Activated naive CD4-positive, alpha-beta T cell treated with anti-CD3 and anti-CD28 coated beads, Interleukin-2, amount 10 ng/mL, durations not matched to agents 7 days and 5 days (primary cell): ENCODE measurements around the gene LAMC1.

ENCODE experiments used
- CTCF ChIA-PET: fragments of 350-600 bp; sonication (Branson Sonifier 250); formaldehyde crosslinking; loops from one replicate; lab custom pipeline; 2021; ENCODE audit warnings: antibody characterized with exemption; lab: Charles Lee
- DNase-seq: peaks from one replicate; pipeline ENCODE4 v3.0.0-alpha.2; 2020
- H3K27ac Mint-ChIP-seq: one replicate; pipeline ENCODE4 v1.8.0; 2021; ENCODE audit warnings: mild to moderate bottlenecking, moderate library complexity, mixed read lengths
- H3K27me3 Mint-ChIP-seq: one replicate; pipeline ENCODE4 v1.8.0; 2021; ENCODE audit warnings: mild to moderate bottlenecking, mixed read lengths
- H3K36me3 Mint-ChIP-seq: one replicate; pipeline ENCODE4 v1.8.0; 2021; ENCODE audit warnings: mixed read lengths
- H3K4me1 Mint-ChIP-seq: one replicate; pipeline ENCODE4 v1.8.0; 2021; ENCODE audit warnings: mixed read lengths
- H3K4me3 Mint-ChIP-seq: one replicate; pipeline ENCODE4 v1.8.0; 2021; ENCODE audit warnings: mild to moderate bottlenecking, moderate library complexity, mixed read lengths
- H3K9me3 Mint-ChIP-seq: one replicate; pipeline ENCODE4 v1.8.0; 2021; ENCODE audit warnings: mixed read lengths

Gene LAMC1

DNA sequence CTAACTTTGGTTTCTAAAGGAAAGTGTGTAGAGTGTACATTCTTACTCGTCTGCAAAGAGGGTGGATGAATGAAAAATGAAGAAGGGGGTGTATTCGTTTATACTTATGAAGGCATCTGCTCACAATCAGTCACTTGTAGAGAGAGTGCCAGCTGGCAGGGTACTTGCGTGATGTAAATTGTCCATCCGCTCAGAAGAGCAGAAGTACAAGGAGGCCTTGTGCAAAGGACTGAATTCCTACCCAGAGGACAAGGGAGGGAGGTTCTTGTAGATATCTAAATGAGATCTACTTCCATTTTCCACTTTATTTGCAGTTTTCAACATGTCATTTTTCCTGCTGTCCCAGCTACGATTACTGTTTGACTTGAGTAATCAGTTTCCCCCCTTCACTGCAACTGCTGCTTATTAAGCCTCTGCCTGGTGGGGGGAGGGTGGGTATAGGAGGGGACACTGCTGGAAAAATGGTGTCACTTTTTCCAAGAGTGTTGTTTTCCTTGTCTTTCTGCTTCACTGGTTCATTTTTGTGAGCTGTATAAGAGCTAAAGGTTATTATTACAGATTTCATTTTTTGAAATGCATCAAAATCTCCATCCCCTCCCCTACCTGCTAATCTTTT lies 67.3 kb downstream of the LAMC1 start:
- Mint-ChIP-seq H3K27me3 (peaks cover 12% of the 10 kb centered on the region), H3K4me1 (no peaks in the 10 kb centered on the region), H3K27ac (no peak overlapping the region), H3K9me3 (no peaks in the 10 kb centered on the region), H3K36me3 (no peaks in the 10 kb centered on the region), H3K4me3 (no peak overlapping the region)
- CTCF ChIA-PET = interaction anchor here (1.3 kb wide), 1 partner anchor 19 kb away, joined by 3 read pairs; no protein-coding TSS in a partner anchor
- no peak for DNase-seq

DNA sequence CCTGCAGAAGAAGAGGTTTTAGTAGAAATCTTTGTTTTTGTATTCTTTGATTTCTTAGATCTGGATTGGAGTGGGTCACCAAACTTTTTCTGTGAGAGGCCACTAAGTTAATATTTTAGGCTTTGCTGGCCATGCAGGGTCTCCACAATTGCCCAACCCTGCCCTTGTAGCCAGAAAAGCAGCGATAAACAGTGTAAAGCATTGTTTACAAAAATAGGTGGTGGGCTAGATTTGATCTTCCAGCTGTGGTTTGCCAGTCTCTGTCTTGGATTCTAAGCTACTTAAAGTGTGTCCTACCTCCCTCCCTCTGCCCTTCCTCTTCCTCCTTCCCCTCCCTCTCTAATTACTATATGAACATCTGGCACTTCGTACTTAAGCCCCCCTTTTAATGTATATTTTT lies 68.0 kb downstream of the LAMC1 start:
- CTCF ChIA-PET = no interaction called here
- no peak overlapping the region for H3K27ac Mint-ChIP-seq
- H3K9me3 Mint-ChIP-seq = no peaks in the 10 kb centered on the region
- H3K4me3 Mint-ChIP-seq = no peak overlapping the region
- H3K4me1 Mint-ChIP-seq = no peaks in the 10 kb centered on the region
- DNase-seq = no peak
- peaks cover 12% of the 10 kb centered on the region for H3K27me3 Mint-ChIP-seq
- no peaks in the 10 kb centered on the region for H3K36me3 Mint-ChIP-seq

- Mint-ChIP-seq H3K36me3 (no peaks in the 10 kb centered on the region), H3K9me3 (no peaks in the 10 kb centered on the region), H3K27me3 (peaks cover 12% of the 10 kb centered on the region), H3K27ac (no peak overlapping the region), H3K4me1 (no peaks in the 10 kb centered on the region), H3K4me3 (no peak overlapping the region)
- no peak for DNase-seq
- CTCF ChIA-PET = no interaction called here
These were observed 69.1 kb downstream of the LAMC1 start for GRCh38 chr1:183092350-183092749.

GRCh38 chr1:183093066-183093668 lies 69.9 kb downstream of the LAMC1 start:
- no peak overlapping the region for H3K4me3 Mint-ChIP-seq
- no peaks in the 10 kb centered on the region for H3K36me3 Mint-ChIP-seq
- no peaks in the 10 kb centered on the region for H3K4me1 Mint-ChIP-seq
- H3K9me3 Mint-ChIP-seq = no peaks in the 10 kb centered on the region
- H3K27ac Mint-ChIP-seq = no peak overlapping the region
- DNase-seq = no peak
- CTCF ChIA-PET = no interaction called here
- H3K27me3 Mint-ChIP-seq = peaks cover 12% of the 10 kb centered on the region

- H3K36me3 Mint-ChIP-seq = no peaks in the 10 kb centered on the region
- H3K27ac Mint-ChIP-seq = no peak overlapping the region
- H3K4me1 Mint-ChIP-seq = no peaks in the 10 kb centered on the region
- no peaks in the 10 kb centered on the region for H3K9me3 Mint-ChIP-seq
- H3K4me3 Mint-ChIP-seq = no peak overlapping the region
- H3K27me3 Mint-ChIP-seq = peaks cover 12% of the 10 kb centered on the region
- CTCF ChIA-PET = no interaction called here
- DNase-seq = no peak
These were observed 70.6 kb downstream of the LAMC1 start for GRCh38 chr1:183093786-183094298.

GRCh38 chr1:183094351-183094750 lies 71.1 kb downstream of the LAMC1 start:
- Mint-ChIP-seq H3K27ac (no peak overlapping the region), H3K4me1 (no peaks in the 10 kb centered on the region), H3K36me3 (no peaks in the 10 kb centered on the region), H3K4me3 (no peak overlapping the region), H3K27me3 (peaks cover 12% of the 10 kb centered on the region), H3K9me3 (no peaks in the 10 kb centered on the region)
- CTCF ChIA-PET = no interaction called here
- no peak for DNase-seq

DNA sequence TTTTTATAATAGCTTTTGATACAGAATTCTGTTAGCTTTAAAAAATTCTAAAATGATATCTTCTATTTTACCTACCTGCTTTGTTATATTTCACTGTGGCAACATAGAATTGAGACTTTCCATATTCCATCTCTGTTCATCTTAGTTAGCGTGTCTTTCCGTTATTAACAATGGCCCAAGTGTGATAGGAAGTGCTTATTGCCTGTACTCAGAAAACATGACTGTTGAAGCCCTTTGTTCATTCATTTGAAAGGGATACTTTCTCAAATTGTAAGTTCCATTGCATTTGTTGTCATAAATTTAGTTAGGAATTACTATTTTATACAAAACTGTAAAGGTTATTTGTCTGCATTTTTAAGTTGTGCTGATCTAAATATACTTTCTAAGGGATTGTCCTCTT lies 73.1 kb downstream of the LAMC1 start:
- no peaks in the 10 kb centered on the region for H3K4me1 Mint-ChIP-seq

GRCh38 chr1:183096894-183097293 lies 73.7 kb downstream of the LAMC1 start:
- Mint-ChIP-seq H3K27ac (no peak overlapping the region), H3K36me3 (no peaks in the 10 kb centered on the region), H3K9me3 (no peaks in the 10 kb centered on the region), H3K4me1 (no peaks in the 10 kb centered on the region), H3K27me3 (peaks cover 15% of the 10 kb centered on the region), H3K4me3 (no peak overlapping the region)
- DNase-seq = no peak
- CTCF ChIA-PET = no interaction called here

More for the DNA sequence above, 73.1 kb downstream of the LAMC1 start:
- CTCF ChIA-PET = no interaction called here
- no peak overlapping the region for H3K4me3 Mint-ChIP-seq
- H3K27ac Mint-ChIP-seq = no peak overlapping the region
- no peaks in the 10 kb centered on the region for H3K9me3 Mint-ChIP-seq
- H3K27me3 Mint-ChIP-seq = peaks cover 12% of the 10 kb centered on the region
- H3K36me3 Mint-ChIP-seq = no peaks in the 10 kb centered on the region
- DNase-seq = no peak

DNA sequence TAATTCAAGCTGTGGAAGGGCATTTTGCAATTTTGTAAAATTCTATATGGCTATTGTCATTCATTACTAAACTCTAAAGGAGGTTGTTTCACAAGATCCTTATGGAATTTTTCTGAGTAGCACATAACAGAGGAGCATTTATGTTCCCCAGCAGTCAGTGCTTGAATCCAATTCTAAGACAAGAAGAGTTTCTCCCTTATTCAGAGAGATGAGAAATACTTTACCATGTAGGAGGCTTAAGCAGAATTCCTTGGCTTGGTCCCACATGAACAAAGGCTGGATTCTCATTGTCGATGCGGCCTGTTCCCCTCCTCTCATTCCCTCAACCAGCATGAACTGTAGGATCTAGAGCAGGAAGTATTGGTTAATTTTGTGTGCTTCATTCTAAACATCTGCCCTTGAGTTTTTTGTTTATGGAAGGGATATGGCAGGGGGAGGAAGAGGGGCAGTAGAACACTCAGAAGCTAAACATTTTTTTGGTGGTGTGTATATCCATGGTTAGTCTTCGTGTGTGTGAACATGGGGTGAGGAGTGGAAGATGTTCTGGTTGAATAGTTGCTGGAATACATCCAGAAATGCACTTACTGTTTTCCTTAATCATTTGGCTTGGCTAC lies 74.3 kb downstream of the LAMC1 start:
- CTCF ChIA-PET = no interaction called here
- Mint-ChIP-seq H3K9me3 (no peaks in the 10 kb centered on the region), H3K27ac (no peak overlapping the region), H3K36me3 (no peaks in the 10 kb centered on the region), H3K4me3 (no peak overlapping the region), H3K27me3 (peaks cover 16% of the 10 kb centered on the region), H3K4me1 (no peaks in the 10 kb centered on the region)
- no peak for DNase-seq

GRCh38 chr1:183098317-183098716 lies 75.1 kb downstream of the LAMC1 start:
- DNase-seq = no peak
- H3K27me3 Mint-ChIP-seq = peaks cover 9% of the 10 kb centered on the region

GRCh38 chr1:183100361-183100974 lies 77.2 kb downstream of the LAMC1 start:
- CTCF ChIA-PET = no interaction called here
- Mint-ChIP-seq H3K9me3 (no peaks in the 10 kb centered on the region), H3K36me3 (no peaks in the 10 kb centered on the region), H3K4me1 (no peaks in the 10 kb centered on the region), H3K27ac (no peak overlapping the region), H3K27me3 (peaks cover 4% of the 10 kb centered on the region), H3K4me3 (no peak overlapping the region)
- DNase-seq = no peak

More at GRCh38 chr1:183098317-183098716, 75.1 kb downstream of the LAMC1 start:
- CTCF ChIA-PET = no interaction called here
- Mint-ChIP-seq H3K9me3 (no peaks in the 10 kb centered on the region), H3K36me3 (no peaks in the 10 kb centered on the region), H3K27ac (no peak overlapping the region), H3K4me1 (no peaks in the 10 kb centered on the region), H3K4me3 (no peak overlapping the region)

- no peak overlapping the region for H3K4me3 Mint-ChIP-seq
- no peaks in the 10 kb centered on the region for H3K9me3 Mint-ChIP-seq
- H3K27me3 Mint-ChIP-seq = peaks cover 7% of the 10 kb centered on the region
- CTCF ChIA-PET = no interaction called here
- no peaks in the 10 kb centered on the region for H3K36me3 Mint-ChIP-seq
- H3K4me1 Mint-ChIP-seq = no peaks in the 10 kb centered on the region
- H3K27ac Mint-ChIP-seq = no peak overlapping the region
- DNase-seq = no peak
These were observed 77.9 kb downstream of the LAMC1 start for GRCh38 chr1:183101081-183101480.

DNA sequence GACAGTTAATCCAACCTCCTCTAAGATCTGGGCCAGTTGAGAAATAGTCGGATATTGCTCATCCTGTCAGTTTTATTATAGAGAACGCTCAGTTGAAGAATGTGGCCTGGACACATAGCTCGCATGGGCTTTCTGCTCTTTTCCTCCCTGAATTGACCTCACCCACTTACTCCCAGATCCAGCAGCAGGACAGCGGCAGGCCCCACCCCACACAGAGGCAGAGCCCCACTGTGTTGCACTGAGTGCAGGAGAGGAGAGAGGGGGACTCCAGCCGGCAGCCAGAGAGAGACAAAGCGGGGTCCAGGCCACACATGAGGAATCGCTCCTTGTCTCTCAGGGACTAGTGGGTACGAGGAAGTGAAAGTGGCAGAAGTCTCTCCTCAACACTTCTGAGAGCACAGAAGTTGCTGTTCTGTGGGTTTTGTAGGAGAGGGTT lies 78.6 kb downstream of the LAMC1 start:
- Mint-ChIP-seq H3K9me3 (no peaks in the 10 kb centered on the region), H3K27ac (no peak overlapping the region)

GRCh38 chr1:183103147-183103546 lies 79.9 kb downstream of the LAMC1 start:
- H3K27me3 Mint-ChIP-seq = peaks cover 7% of the 10 kb centered on the region
- CTCF ChIA-PET = no interaction called here
- no peaks in the 10 kb centered on the region for H3K4me1 Mint-ChIP-seq
- no peak for DNase-seq
- no peak overlapping the region for H3K4me3 Mint-ChIP-seq
- no peaks in the 10 kb centered on the region for H3K9me3 Mint-ChIP-seq
- no peak overlapping the region for H3K27ac Mint-ChIP-seq
- H3K36me3 Mint-ChIP-seq = no peaks in the 10 kb centered on the region

More for the DNA sequence above, 78.6 kb downstream of the LAMC1 start:
- peaks cover 7% of the 10 kb centered on the region for H3K27me3 Mint-ChIP-seq
- no peak for DNase-seq
- no peaks in the 10 kb centered on the region for H3K4me1 Mint-ChIP-seq
- H3K4me3 Mint-ChIP-seq = no peak overlapping the region
- no peaks in the 10 kb centered on the region for H3K36me3 Mint-ChIP-seq
- CTCF ChIA-PET = no interaction called here
